SK-N-SH (cell line): ENCODE measurements around the gene MRPL46.

Experiments used
- POLR2AphosphoS5 ChIP-seq: IDR thresholded peaks from 2 replicates; pipeline ENCODE4 v1.6.1; 2012; ENCODE audit warnings: low read depth, low read length
- RFX5 ChIP-seq: IDR thresholded peaks from 2 replicates; pipeline ENCODE4 v1.6.1; 2012; ENCODE audit warnings: mild to moderate bottlenecking, improper control_type of control experiment, low read length
- TCF12 ChIP-seq: IDR thresholded peaks from 2 replicates; pipeline ENCODE4 v1.4.0; 2012
- TF ChIP-seq, protein P1 (sequence below): fragments of 200-600 bp; sonication (generic); IDR thresholded peaks from 2 replicates; pipeline ENCODE4 v1.6.1; 2017; ENCODE audit warnings: antibody characterized with exemption, mild to moderate bottlenecking, moderate library complexity

DNA sequence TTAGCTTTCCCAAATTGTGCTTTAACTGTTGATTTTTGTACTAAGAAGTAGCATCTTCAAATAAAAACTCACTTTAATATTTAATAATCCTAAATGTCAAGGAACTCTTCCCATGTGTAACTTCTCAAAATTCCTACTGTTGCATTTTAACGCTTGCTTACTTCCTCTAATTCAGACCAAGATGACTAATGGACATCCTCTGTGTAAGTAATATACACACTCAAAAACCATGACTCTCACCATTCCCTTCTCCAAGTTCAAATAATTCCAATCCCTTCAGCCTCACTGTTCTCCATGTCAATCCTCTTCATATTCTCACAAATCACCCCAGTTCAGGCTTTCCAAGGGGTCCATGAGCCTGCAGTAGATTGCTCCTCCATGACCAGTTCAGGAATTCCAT, 13.0 kb downstream of the MRPL46 start:
- TF ChIP-seq, protein P1, sequence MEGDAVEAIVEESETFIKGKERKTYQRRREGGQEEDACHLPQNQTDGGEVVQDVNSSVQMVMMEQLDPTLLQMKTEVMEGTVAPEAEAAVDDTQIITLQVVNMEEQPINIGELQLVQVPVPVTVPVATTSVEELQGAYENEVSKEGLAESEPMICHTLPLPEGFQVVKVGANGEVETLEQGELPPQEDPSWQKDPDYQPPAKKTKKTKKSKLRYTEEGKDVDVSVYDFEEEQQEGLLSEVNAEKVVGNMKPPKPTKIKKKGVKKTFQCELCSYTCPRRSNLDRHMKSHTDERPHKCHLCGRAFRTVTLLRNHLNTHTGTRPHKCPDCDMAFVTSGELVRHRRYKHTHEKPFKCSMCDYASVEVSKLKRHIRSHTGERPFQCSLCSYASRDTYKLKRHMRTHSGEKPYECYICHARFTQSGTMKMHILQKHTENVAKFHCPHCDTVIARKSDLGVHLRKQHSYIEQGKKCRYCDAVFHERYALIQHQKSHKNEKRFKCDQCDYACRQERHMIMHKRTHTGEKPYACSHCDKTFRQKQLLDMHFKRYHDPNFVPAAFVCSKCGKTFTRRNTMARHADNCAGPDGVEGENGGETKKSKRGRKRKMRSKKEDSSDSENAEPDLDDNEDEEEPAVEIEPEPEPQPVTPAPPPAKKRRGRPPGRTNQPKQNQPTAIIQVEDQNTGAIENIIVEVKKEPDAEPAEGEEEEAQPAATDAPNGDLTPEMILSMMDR: no peak
- TF ChIP-seq POLR2AphosphoS5 (no peak), RFX5 (no peak), TCF12 (no peak)
